NB4 (cell line): ENCODE results near the gene HTT.

Source experiments
- DNase-seq: peaks from one replicate; pipeline ENCODE4 v3.0.0; 2010; ENCODE audit warnings: low read depth
- H3K4me3 ChIP-seq: one replicate; pipeline ENCODE4 v1.5.1; 2011; ENCODE audit warnings: mild to moderate bottlenecking, low read depth, low read length, moderate library complexity
- MYC ChIP-seq: IDR thresholded peaks from 2 replicates; pipeline ENCODE4 v1.6.1; 2011; ENCODE audit warnings: low read depth, low read length
- POLR2A ChIP-seq: IDR thresholded peaks from 2 replicates; pipeline ENCODE4 v1.6.1; 2011; ENCODE audit warnings: mild to moderate bottlenecking; ENCODE audit not compliant: insufficient read length; ENCODE audit errors: extremely low read depth
- TF ChIP-seq, protein P1 (sequence below): IDR thresholded peaks from 2 replicates; pipeline ENCODE4 v1.6.1; 2011; ENCODE audit warnings: low read depth, low read length
- TF ChIP-seq, protein P2 (sequence below): IDR thresholded peaks from one replicate; pipeline ENCODE4 v1.5.1; 2012; ENCODE audit warnings: low read depth, low read length

HTT gene

DNA sequence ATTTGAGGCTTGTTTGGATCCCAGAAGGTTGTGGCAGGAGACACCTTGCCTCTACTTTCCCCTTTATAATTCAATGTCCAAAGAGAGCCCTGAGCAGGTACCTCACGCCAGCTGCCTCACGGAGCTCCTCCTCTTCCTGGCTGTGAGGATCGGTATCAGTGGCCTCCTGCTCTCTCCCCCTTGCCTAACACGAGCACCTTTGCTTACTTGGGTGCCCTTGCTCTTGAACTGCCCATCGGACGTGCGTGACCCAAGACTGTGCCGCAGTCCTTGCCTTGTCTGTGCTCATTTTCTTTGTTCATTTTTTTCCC lies 146.7 kb downstream of the HTT start:
- no peak for DNase-seq
- TF ChIP-seq POLR2A (no peak), MYC (no peak)
- TF ChIP-seq, protein P1, sequence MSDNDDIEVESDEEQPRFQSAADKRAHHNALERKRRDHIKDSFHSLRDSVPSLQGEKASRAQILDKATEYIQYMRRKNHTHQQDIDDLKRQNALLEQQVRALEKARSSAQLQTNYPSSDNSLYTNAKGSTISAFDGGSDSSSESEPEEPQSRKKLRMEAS: no peak
- TF ChIP-seq, protein P2, sequence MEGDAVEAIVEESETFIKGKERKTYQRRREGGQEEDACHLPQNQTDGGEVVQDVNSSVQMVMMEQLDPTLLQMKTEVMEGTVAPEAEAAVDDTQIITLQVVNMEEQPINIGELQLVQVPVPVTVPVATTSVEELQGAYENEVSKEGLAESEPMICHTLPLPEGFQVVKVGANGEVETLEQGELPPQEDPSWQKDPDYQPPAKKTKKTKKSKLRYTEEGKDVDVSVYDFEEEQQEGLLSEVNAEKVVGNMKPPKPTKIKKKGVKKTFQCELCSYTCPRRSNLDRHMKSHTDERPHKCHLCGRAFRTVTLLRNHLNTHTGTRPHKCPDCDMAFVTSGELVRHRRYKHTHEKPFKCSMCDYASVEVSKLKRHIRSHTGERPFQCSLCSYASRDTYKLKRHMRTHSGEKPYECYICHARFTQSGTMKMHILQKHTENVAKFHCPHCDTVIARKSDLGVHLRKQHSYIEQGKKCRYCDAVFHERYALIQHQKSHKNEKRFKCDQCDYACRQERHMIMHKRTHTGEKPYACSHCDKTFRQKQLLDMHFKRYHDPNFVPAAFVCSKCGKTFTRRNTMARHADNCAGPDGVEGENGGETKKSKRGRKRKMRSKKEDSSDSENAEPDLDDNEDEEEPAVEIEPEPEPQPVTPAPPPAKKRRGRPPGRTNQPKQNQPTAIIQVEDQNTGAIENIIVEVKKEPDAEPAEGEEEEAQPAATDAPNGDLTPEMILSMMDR: no peak
- H3K4me3 ChIP-seq: no peak overlapping the region

DNA sequence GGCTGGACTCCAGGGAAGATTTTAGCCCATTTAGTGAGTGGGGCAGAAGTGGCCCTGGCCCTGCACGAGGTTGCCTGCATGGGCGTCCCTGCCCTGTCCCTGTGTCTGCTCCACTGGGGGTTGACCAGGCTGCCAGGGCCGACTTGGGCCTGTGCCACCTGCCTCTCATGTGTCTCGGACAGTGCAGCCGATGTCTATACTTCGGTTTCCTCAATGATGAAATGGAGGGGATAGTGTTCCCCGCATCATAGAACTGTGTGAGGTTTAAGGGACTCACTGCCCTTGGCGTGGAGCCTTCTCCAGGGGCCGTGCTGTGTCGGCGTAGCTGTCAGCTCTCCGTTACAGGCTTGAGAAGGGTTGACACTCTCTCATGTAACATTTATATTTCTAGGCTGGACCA lies 147.5 kb downstream of the HTT start:
- no peak for DNase-seq
- no peak overlapping the region for H3K4me3 ChIP-seq

DNA sequence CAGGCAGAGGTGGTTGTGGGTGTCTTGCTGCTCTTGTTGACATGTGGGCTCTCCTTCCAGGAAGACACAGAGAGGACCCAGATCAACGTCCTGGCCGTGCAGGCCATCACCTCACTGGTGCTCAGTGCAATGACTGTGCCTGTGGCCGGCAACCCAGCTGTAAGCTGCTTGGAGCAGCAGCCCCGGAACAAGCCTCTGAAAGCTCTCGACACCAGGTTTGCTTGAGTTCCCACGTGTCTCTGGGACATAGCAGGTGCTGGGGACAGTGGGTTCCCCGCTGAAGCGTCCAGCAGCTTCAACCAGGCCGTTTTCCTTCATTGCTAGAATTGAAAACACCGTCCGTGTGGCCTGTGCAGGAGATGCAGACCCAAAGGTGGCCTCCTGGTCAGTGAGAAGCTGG lies 148.9 kb downstream of the HTT start:
- no peak overlapping the region for H3K4me3 ChIP-seq
- no peak for TF ChIP-seq POLR2A
- TF ChIP-seq, protein P2: no peak
- TF ChIP-seq, protein P1: no peak
- TF ChIP-seq MYC: no peak
- DNase-seq: no peak

More for the DNA sequence above, 147.5 kb downstream of the HTT start:
- TF ChIP-seq MYC (no peak), POLR2A (no peak)
- TF ChIP-seq, protein P2: no peak
- TF ChIP-seq, protein P1: no peak

DNA sequence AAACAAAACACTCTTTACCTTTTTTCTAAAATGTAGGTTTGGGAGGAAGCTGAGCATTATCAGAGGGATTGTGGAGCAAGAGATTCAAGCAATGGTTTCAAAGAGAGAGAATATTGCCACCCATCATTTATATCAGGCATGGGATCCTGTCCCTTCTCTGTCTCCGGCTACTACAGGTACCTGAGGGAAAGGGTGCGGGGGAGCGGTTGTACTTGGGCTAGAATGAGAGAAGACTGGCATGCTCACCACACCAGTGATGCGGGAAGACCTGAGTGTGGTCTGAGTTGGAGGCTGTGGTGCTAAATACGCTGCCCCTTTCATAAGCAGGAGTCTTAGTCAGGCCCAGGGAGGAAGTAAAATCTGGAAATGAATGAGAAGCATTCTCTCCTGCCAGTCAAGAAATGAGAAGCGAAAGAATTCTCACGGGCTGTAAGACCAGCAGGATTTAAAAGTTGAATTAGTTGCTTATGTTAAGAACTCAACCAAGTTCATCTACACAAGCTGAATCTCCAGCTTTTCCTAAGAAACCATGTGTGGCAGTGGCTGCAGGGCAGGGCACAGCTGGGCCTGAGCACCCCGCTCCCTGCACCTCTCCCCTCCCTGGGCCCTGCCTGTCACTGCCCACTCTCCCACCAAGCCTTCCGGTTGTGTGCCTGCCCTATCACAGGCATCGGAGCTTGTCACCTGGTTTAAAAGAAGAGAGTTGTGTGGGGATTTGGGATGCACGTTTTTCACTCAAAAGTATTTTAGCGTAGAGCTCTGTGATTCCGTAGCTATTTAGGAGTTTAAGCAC lies 149.7 kb downstream of the HTT start:
- no peak overlapping the region for H3K4me3 ChIP-seq
- no peak for DNase-seq
- TF ChIP-seq, protein P2: no peak
- TF ChIP-seq, protein P1: no peak

DNA sequence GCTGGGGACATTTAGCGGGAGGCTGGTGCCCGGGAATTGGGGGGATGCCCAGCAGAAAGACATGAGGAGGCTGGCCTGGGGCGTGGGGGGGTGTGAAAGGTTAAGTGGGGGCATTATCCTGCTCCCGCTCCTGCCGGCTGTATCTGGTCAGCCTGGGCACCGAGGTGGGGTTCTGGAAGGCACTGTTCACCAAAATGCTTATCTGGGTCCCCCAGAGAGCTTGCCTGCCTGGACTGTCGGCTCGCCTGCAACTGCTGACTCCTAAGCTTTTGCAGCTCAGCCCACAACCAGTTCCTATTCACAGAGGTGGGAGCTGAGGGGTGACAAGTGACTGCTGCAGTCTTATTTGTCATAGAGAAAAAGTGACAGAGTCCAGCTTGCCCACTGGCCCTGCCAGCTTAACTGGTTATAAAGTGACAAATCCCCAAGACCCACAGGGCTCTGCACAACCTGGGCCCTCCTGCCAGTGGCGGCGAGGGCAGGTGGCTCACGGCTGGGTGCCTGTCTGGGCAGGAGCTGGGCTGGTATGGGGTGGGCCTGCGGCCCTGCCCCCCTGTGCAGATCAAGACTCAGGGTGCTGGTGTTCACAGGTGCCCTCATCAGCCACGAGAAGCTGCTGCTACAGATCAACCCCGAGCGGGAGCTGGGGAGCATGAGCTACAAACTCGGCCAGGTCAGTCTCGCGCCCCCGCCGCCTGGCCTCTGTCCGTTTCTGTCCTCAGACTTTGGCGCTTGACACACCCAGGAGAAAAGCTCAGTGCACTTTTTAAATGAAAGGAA lies 150.8 kb downstream of the HTT start:
- TF ChIP-seq MYC (no peak), POLR2A (no peak)
- TF ChIP-seq, protein P1: no peak
- TF ChIP-seq, protein P2: no peak
- DNase-seq: no peak
- no peak overlapping the region for H3K4me3 ChIP-seq
